ENCODE data around the gene KRTAP23-1. TPM values are rescaled to one million over a fixed set of nuclear protein-coding genes. Genes with fewer than 3 reads are reported as not detected.

The KRTAP23-1 gene, protein sequence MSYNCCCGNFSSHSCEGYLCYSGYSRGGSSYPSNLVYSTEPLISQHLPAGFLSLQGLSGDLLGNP
- total RNA-seq, result not detected

DNA sequence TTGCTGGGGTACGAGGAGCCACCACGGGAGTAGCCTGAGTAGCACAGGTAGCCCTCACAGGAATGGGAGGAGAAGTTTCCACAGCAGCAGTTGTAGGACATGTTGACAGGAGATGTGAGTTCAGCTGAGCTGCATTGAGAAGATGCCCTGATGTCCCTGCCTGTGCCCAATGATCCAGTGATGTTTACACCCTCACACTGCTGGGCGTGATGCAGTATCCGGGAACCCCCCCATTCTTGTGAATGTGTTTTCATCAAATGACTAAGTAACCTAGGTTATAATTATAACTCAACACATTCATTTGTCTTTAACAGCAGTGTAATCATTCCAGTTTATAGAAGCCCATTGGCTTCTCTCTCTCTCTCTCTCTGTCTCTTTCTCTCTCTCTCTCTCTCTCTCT, at the start of gene KRTAP23-1:
TSS of gene KRTAP23-1 (minus strand) at position 101 of the 400 bp plus-strand sequence. CDS start at position 101, 0 bp downstream.
- Histone ChIP-seq H3K36me3 (no peaks in the 10 kb centered on the region), H3K27me3 (no peaks in the 10 kb centered on the region), H3K27ac (no peak within 1 kb of the TSS), H3K4me1 (no peaks in the 10 kb centered on the region), H3K9me3 (no peaks in the 10 kb centered on the region), H3K4me3 (no peak within 1 kb of the TSS)
- TF ChIP-seq POLR2AphosphoS5 (IDR thresholded peaks at IDR 0.05) (no peak), POLR2A (IDR thresholded peaks at IDR 0.05) (no peak), EP300 (IDR thresholded peaks at IDR 0.05) (no peak)
- TF ChIP-seq, protein P1, sequence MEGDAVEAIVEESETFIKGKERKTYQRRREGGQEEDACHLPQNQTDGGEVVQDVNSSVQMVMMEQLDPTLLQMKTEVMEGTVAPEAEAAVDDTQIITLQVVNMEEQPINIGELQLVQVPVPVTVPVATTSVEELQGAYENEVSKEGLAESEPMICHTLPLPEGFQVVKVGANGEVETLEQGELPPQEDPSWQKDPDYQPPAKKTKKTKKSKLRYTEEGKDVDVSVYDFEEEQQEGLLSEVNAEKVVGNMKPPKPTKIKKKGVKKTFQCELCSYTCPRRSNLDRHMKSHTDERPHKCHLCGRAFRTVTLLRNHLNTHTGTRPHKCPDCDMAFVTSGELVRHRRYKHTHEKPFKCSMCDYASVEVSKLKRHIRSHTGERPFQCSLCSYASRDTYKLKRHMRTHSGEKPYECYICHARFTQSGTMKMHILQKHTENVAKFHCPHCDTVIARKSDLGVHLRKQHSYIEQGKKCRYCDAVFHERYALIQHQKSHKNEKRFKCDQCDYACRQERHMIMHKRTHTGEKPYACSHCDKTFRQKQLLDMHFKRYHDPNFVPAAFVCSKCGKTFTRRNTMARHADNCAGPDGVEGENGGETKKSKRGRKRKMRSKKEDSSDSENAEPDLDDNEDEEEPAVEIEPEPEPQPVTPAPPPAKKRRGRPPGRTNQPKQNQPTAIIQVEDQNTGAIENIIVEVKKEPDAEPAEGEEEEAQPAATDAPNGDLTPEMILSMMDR (IDR thresholded peaks at IDR 0.05), result no peak
- WGBS, result 97% methylated on average over 4 of the region's 4 CpGs
- no peak for DNase-seq (ENCODE audit: low spot score in 2 of 2)

DNA sequence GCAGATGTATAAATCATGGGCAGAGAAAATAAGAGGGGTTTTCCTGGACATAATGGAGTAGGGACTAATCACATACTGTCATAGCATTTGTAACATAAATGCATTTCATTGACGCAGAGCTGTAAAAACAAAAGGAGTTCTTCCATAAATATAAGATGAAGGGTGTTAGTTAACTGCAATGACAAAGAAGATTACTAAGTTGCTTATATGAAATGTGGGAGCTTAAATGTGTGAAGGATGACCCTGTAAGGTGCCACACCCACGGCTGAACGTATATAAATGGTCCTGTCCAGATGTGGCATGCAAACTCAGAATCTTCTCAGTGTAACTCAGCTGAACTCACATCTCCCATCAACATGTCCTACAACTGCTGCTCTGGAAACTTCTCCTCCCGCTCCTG, 47.3 kb upstream of the KRTAP23-1 start, which contains the start of gene KRTAP13-1:
TSS of gene KRTAP13-1 (plus strand) at position 301 of the 400 bp plus-strand sequence. CDS start at position 357, 56 bp downstream.
- TF ChIP-seq, protein P1 (IDR thresholded peaks at IDR 0.05), result no peak
- no peak for TF ChIP-seq POLR2A (IDR thresholded peaks at IDR 0.05)
- TF ChIP-seq POLR2AphosphoS5 (IDR thresholded peaks at IDR 0.05), result no peak
- no peak for TF ChIP-seq EP300 (IDR thresholded peaks at IDR 0.05)
- H3K36me3 ChIP-seq, result no peaks in the 10 kb centered on the region
- no peak for DNase-seq (ENCODE audit: low spot score in 2 of 2)
- H3K4me3 ChIP-seq, result no peak within 1 kb of the TSS
- H3K27ac ChIP-seq, result no peak within 1 kb of the TSS
- no peaks in the 10 kb centered on the region for H3K9me3 ChIP-seq
- no peaks in the 10 kb centered on the region for H3K27me3 ChIP-seq
- 62% methylated on average over 4 of the region's 4 CpGs for WGBS
- H3K4me1 ChIP-seq, result no peaks in the 10 kb centered on the region

DNA sequence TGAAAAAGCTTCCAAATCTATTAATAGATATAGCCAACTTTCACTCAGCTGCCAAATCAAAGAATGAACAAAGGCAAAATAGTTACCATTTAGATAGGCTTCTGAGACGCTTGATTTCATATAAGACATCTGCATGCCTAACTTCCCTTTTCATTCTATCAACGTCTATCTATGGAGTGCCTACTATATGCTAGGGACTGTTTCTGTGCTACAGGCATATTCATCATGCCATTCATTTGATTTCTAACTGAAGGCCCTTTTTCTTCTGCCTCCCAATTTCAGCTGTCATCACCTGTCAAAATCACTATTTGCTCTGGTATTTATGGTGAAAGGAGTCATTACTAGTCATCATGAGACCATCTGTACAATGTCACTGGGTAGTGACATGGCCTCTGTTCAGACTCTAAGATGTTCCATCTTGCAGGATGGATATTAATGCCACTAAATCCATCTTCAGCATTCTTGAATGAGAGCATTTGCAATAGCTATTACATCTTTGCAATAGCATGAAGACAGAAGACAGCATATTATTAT, 43.2 kb upstream of the KRTAP23-1 start:
- 39% methylated on average over 2 of the region's 2 CpGs for WGBS
- Histone ChIP-seq H3K36me3 (no peaks in the 10 kb centered on the region), H3K9me3 (no peaks in the 10 kb centered on the region), H3K4me3 (no peak overlapping the region), H3K27me3 (no peaks in the 10 kb centered on the region), H3K4me1 (no peaks in the 10 kb centered on the region), H3K27ac (no peak overlapping the region)
- no peak for TF ChIP-seq POLR2A (IDR thresholded peaks at IDR 0.05)
- DNase-seq (ENCODE audit: low spot score in 2 of 2), result no peak

DNA sequence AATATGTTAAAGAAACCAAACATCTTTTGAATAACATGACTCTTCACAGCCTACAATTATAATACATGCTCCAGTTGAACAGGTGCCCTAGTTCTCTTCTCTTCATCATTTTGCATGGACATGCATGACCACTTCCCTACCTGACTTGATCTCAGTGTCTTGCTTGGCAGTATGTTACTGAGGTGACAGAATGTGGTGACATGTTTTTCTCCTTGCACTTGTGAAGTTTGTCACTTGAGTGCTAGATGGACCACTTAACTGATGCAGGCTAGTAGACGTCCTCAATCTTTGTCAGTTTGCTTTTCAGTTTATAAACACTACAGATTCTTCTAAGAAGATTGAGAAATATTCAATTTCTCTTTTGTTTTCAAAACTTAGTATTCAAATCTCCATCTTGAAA, 33.8 kb upstream of the KRTAP23-1 start:
- Histone ChIP-seq H3K4me1 (no peaks in the 10 kb centered on the region), H3K36me3 (no peaks in the 10 kb centered on the region), H3K9me3 (no peaks in the 10 kb centered on the region), H3K27ac (no peak overlapping the region), H3K4me3 (no peak overlapping the region), H3K27me3 (no peaks in the 10 kb centered on the region)
- WGBS, result 48% methylated on average over 1 of the region's 1 CpG
- no peak for DNase-seq (ENCODE audit: low spot score in 2 of 2)
- TF ChIP-seq, protein P1 (IDR thresholded peaks at IDR 0.05), result no peak
- TF ChIP-seq POLR2AphosphoS5 (IDR thresholded peaks at IDR 0.05) (no peak), POLR2A (IDR thresholded peaks at IDR 0.05) (no peak), EP300 (IDR thresholded peaks at IDR 0.05) (no peak)

DNA sequence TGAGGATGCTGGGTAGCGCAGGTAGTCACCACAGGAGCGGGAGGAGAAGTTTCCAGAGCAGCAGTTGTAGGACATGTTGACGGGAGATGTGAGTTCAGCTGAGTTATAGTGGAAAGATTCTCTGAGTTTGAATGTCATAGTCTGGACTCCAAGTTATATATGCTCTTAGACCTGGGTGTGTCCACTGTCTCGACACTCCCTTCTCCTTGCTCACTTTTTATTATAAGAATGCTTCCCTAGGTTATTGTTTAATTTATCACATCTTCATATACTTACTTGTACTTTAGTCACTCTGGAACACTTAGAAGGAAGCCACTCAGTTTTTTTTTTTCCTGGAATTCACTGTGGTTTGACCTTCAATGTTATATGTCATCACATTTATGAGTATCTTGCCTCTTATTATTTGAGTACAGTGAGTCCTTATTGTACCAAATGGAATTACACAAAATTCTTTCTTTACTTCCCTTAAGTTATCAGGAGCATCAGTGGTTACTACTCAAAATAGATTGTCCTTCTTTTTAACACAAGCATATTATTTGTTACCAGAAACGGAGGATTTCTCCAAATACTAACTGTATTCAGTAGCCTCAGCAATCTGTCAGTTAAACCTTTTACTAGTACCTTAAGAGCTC, 23.8 kb upstream of the KRTAP23-1 start, which contains the start of gene KRTAP13-2:
TSS of gene KRTAP13-2 (minus strand) at position 133 of the 632 bp plus-strand sequence. CDS start at position 75, 58 bp downstream.
- DNase-seq (ENCODE audit: low spot score in 2 of 2), result no peak
- no peak within 1 kb of the TSS for H3K4me3 ChIP-seq
- no peak for TF ChIP-seq POLR2AphosphoS5 (IDR thresholded peaks at IDR 0.05)
- TF ChIP-seq, protein P1 (IDR thresholded peaks at IDR 0.05), result no peak
- H3K36me3 ChIP-seq, result no peaks in the 10 kb centered on the region
- no peaks in the 10 kb centered on the region for H3K4me1 ChIP-seq
- WGBS, result 86% methylated on average over 5 of the region's 5 CpGs
- no peaks in the 10 kb centered on the region for H3K9me3 ChIP-seq
- H3K27me3 ChIP-seq, result no peaks in the 10 kb centered on the region
- no peak within 1 kb of the TSS for H3K27ac ChIP-seq

All from suprapubic skin (tissue), 4 donors.